GM12892 (cell line): ENCODE measurements around the gene SECISBP2L.

Source experiments
- POLR2A ChIP-seq: IDR thresholded peaks from 2 replicates; pipeline ENCODE4 v1.6.1; 2011; ENCODE audit warnings: low read depth, low read length, control low read depth
- TAF1 ChIP-seq: IDR thresholded peaks from 2 replicates; pipeline ENCODE4 v1.6.1; 2011; ENCODE audit warnings: low read depth, mild to moderate bottlenecking, control low read depth, low read length, borderline replicate concordance

DNA sequence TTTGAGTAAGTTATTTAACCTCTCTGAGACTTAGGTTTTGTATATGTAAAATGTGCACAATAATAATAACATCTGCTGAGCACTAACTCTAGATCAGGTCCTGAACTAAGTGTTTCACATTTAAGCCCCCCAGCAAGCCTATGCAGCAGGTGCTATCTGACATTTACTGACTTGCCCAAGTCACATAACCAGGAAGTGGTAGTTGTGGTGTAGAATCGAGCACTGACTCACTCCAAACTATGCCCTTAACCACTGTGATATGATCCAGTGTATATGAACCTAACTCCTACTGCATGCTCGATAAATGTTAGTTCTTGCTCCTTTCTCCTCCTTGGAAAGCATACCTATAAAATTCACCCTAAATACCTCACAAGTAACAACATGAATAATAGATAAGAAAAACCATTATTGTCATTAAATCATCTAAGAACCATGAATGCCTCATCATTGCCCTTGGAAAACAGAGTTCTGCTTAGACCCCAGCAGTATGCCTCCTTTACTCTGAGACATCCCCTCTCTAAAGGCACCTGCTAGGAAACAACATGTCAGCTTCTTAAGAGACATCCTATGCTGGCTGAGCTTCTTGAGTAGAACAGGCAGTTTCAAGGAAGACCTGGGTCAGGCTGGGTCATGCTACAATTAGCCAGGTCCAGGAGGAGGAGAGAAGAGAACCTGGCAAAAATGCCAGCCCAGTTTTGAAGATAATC lies 79.5 kb downstream of the SECISBP2L start:
- no peak for TF ChIP-seq POLR2A
- TF ChIP-seq TAF1: no peak
